ENCODE results near the gene PRRC1.

DNA sequence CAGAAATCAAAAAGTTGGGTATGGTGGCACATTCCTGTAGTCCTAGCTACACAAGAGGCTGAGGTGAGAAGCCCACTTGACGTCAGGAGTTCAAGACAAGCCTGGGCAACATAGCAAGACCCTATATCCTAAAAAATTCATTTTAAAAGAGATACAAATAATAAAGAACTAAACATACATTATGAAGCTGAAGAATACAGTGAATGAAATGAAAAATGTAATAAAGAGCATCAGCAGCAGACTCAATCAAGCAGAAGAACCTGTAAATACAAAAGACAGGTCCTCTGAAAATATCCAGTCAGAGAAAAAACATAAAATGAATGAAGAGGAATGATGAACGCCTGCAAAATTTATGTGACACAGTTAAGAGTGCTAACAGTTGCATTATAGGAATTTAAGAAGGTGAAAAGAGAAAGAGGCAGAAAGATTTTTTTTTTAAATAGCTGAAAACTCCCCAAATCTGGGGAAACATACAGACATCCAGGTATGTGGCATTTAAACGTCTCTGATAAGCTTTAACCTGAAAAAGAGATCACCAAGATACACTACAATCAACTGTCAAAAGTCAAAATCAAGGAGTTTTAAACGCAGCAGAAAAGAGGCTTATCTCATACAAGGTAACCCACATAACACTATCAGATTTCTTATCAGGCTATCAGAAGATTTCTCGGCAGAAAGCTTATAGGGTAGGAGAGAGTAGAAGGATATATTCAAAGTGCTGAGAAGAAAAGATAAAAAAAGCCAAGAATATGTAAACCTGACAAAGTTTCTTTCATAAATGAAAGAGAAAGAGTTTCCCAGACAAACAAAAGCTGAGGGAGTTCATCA is 57.6 kb downstream of the PRRC1 start:
- TF ChIP-seq, protein P1, sequence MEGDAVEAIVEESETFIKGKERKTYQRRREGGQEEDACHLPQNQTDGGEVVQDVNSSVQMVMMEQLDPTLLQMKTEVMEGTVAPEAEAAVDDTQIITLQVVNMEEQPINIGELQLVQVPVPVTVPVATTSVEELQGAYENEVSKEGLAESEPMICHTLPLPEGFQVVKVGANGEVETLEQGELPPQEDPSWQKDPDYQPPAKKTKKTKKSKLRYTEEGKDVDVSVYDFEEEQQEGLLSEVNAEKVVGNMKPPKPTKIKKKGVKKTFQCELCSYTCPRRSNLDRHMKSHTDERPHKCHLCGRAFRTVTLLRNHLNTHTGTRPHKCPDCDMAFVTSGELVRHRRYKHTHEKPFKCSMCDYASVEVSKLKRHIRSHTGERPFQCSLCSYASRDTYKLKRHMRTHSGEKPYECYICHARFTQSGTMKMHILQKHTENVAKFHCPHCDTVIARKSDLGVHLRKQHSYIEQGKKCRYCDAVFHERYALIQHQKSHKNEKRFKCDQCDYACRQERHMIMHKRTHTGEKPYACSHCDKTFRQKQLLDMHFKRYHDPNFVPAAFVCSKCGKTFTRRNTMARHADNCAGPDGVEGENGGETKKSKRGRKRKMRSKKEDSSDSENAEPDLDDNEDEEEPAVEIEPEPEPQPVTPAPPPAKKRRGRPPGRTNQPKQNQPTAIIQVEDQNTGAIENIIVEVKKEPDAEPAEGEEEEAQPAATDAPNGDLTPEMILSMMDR (IDR thresholded peaks at IDR 0.05 in 2 of 3, conservative IDR thresholded peaks at IDR 0.05 in 1 of 3; ENCODE audit: borderline replicate concordance in 1 of 3, insufficient read depth in 1 of 3, low read depth in 2 of 3, low read length in 2 of 3), result no peak
- no peak for TF ChIP-seq EGR1 (IDR thresholded peaks at IDR 0.05; ENCODE audit: low read depth)
- no peak for TF ChIP-seq ZFX (IDR thresholded peaks at IDR 0.05)
- no peak for TF ChIP-seq POLR2A (IDR thresholded peaks at IDR 0.05; ENCODE audit: borderline replicate concordance, extremely low read depth, insufficient read depth, insufficient read length)
- TF ChIP-seq ZNF274 (IDR thresholded peaks at IDR 0.05; ENCODE audit: low read depth, low read length), result no peak
- TF ChIP-seq, protein P2, sequence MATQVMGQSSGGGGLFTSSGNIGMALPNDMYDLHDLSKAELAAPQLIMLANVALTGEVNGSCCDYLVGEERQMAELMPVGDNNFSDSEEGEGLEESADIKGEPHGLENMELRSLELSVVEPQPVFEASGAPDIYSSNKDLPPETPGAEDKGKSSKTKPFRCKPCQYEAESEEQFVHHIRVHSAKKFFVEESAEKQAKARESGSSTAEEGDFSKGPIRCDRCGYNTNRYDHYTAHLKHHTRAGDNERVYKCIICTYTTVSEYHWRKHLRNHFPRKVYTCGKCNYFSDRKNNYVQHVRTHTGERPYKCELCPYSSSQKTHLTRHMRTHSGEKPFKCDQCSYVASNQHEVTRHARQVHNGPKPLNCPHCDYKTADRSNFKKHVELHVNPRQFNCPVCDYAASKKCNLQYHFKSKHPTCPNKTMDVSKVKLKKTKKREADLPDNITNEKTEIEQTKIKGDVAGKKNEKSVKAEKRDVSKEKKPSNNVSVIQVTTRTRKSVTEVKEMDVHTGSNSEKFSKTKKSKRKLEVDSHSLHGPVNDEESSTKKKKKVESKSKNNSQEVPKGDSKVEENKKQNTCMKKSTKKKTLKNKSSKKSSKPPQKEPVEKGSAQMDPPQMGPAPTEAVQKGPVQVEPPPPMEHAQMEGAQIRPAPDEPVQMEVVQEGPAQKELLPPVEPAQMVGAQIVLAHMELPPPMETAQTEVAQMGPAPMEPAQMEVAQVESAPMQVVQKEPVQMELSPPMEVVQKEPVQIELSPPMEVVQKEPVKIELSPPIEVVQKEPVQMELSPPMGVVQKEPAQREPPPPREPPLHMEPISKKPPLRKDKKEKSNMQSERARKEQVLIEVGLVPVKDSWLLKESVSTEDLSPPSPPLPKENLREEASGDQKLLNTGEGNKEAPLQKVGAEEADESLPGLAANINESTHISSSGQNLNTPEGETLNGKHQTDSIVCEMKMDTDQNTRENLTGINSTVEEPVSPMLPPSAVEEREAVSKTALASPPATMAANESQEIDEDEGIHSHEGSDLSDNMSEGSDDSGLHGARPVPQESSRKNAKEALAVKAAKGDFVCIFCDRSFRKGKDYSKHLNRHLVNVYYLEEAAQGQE (IDR thresholded peaks at IDR 0.05; ENCODE audit: low read depth), result no peak
- no peak for TF ChIP-seq EZH2 (IDR thresholded peaks at IDR 0.05)
- TF ChIP-seq POLR2AphosphoS5 (IDR thresholded peaks at IDR 0.05; ENCODE audit: low read depth, low read length), result no peak
- TF ChIP-seq YY1 (IDR thresholded peaks at IDR 0.05; ENCODE audit: extremely low read depth, insufficient replicate concordance, low read depth, low read length), result no peak
- TF ChIP-seq EZH2phosphoT487 (IDR thresholded peaks at IDR 0.05; ENCODE audit: borderline replicate concordance), result no peak

All from HCT116 (cell line).